HG03108 (cell line): ENCODE data around the gene NCCRP1.
A peak's percentile ranks its signal among the peaks of the same experiment; 100 is the strongest.
"Not testable (repeated sequence)": the region's sequence is repeated elsewhere in the genome, so short reads cannot be mapped to it uniquely, and the experiment has no call there.

Experiments used
- ATAC-seq: cut with Tn5 transposase; IDR thresholded peaks from one replicate; pipeline ENCODE4 v1.9.1; 2021; ENCODE audit warnings: moderate library complexity; ENCODE audit not compliant: unreplicated experiment

NCCRP1 gene

DNA sequence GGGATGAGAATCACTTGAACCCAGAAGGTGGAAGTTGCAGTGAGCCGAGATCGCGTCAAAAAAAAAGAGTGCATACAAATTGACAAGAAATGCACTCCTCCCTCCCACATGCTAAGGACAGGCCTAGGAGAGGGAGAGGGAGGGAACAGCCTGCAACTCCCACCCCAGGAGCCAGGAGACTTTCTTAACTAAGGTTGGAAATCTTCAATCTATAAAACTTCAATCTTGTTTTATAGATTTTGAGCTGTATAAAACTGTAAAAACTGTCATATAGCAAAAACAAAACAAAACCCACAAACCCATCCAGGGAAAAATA, 8.6 kb downstream of the NCCRP1 start:
- no peak for ATAC-seq

DNA sequence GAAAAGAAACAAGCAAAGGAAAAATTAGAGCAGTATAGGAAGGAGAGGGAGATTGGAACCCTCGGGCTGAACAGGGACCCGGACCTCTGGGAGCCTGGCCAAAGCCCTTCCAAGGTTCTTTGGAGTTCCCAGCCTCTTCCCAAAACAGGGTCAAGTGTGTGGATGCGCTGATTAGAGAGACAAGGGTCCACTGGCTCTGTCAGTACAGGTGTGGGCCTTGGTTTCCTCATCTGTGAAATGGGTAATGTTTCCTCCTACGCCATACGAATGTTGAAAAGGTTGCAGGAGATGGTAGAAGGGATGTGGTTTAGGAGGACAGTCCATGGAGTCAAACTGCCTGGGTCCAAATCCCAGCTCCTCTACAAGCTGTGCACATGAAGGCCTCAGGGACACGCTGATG, 9.4 kb downstream of the NCCRP1 start:
- ATAC-seq = no peak

DNA sequence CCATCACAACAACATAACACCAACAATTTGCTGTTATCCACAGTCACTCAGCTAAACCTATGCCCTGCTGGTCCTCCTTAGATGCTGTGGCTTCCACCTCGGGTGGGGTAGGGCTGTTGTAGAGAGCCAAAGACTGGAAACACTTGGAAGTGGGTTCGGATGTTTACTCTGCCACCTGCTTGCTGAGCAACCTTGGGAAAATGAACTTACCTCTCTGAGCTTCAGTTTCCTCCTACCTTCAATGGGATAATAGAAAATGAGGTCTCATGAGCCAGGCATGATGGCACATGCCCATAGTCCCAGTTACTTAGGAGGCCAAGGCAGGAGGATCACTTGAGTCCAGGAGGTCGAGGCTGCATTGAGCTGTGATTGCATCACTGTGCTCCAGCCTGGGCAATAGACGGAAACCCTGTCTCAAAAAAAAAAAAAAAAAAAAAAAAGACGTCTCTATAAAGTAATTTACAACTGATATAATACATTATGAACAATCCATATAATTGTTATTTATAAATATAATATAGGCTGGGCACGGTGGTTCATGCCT, 10.6 kb downstream of the NCCRP1 start:
- ATAC-seq = no peak

DNA sequence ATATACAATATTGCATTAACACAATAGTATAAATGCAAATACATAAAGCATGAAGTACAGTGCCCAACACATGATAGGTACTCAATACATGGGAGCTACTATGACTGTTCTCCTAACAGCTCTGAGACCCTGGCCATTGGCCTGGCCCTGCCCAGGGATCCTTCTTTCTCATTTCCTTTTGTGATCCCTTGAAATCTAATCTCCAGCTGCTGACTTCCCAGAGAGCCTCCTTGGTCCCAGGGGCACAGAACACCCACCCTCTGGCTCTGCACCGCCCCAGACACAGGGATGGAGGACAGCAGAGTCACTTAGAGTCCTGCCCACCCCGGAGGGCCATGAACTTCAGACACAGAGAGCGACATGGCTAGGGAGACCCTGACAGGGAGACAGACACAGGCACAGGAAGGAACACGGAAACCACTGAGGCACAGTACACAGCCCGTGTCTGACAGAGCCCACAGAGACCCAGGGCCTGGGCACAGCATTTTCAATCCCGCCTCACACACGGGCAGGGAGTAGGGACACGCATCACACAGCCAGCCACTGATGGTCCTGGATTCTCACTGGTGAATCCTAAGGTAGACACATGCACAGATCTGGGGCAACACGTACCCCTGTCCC, 11.5 kb downstream of the NCCRP1 start:
- ATAC-seq = no peak

DNA sequence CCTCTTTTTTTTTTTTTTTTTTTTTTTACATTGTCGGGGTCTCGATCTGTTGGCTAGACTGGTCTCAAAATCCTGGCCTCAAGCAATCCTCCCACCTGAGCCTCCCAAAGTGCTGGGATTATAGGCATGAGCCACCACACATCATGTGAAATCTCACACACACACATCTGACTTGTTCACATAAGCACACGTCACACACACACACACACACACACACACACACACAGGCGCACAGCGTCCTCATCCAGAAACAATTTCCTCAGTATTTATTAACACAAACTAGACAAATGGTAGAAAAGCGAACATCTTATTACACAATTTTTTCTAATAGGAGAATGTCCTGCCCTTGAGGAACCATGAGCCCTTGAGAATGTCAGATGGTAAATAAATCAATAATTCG, 12.4 kb downstream of the NCCRP1 start:
- ATAC-seq = no peak

DNA sequence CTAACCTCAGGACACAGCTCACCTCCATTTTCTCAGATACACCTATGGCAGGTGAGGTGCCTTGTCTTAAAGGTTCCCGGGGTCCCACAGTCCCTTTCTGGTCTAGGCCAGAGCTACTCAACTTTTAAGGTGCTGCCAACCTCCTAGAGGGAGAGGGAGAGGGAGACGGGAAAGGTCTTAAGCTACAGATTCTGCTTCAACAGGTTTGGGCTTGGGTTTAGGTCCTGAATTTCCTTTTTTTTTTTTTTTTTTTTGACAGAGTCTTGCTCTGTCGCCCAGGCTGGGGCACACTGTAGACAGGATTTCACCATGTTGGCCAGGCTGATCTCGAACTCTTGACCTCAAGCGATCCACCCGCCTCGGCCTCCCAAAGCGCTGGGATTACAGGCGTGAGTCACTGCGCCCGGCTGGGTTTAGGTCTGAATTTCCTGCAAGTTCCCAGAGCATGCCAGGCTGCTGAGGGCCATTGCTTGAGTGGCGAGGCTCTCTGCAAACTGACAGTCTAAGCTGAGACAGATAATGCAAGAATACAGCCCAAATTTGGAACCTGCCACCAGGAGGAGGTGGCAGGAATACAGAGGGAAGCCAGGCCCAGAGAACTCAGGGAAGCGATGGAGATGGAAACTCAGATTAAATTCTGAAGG, 15.1 kb downstream of the NCCRP1 start:
- no peak for ATAC-seq

DNA sequence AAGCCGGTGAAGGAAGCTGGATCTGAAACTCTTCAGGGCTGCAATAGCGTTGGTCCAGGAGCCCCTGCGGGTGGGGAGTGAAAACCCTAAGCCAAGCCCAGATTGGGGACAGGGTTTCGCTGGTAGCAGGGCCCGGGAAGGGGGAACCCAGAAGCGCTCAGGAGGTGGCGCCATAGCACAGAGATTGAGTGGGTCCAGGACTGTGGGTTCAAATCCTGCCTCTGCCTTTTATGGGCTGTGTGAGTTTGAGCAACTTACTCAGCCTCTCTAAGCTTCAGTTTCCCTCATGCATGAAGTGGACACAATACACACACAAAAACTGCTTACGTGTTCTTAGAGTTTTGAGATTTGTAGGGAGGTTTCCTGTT, 15.6 kb downstream of the NCCRP1 start:
- no peak for ATAC-seq

DNA sequence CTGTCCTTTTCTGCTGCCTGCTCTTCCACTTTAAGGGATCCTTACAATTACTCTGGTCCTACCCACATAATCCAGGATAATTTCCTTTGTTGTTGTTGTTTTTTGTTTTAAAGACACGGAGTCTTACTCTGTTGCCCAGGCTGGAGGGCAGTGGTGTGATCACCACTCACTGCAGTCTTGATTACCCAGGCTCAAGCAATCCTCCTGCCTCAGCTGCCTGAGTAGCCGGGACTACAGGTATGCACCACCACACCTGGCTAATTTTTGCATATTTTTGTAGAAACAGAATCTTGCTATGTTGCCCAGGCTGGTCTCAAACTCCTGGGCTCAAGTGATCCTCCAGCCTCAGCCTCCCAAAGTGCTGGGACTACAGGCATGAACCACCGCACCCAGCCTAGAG, 18.6 kb downstream of the NCCRP1 start:
- ATAC-seq = not testable (repeated sequence)

DNA sequence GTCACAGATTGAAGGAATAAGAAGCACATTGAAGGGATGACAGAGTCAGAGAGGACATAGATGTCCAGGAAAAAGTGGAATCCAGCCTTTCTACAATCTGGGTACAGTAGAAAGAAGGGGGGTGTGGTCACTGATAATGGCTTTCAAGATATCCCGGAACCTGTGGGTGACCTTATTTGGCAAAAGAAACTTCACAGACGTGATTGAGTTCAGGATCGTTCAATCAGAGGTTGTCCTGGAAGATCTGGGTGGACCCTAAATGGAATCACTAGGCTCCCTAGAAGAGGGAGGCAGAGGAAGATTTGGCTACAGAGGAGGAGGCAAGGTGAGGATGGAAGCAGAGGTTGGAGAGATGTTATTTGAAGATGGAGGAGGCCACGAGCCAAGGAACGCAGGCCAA, 20.3 kb downstream of the NCCRP1 start:
- no peak for ATAC-seq

DNA sequence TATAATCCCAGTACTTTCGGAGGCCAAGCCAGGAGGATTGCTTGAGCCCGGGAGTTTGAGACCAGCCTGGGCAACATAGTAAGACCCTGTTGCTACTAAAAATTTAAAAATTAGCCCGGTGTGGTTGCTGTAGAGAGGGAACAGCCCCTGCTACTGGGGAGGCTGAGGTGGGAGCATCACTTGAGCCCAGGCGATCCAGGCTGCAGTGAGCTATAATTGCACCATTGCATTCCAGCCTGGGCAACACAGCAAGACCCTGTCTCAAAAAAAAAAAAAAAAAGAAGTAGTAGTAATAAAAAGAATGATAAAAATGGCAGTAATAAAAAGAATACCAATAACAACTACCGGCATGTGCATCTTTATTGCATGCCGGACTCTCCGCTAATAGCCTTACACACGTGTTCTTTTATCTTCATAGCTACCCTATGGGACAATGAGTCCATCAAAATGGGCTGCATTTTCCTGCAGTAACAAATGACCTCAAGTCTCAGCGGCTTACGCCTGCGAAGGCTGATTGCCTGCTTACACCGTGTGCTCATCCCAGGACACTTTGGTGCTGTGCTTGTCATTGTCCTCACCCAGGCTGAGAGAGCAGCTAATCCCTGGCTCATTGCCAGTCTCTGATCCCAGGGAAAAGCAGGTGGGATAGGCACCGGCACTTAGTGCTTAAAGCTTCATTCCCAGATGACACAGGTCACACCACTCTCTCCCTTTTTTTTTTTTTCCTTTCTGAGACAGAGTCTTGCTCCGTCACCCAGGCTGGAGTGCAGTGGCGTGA, 21.7 kb downstream of the NCCRP1 start:
- no peak for ATAC-seq

DNA sequence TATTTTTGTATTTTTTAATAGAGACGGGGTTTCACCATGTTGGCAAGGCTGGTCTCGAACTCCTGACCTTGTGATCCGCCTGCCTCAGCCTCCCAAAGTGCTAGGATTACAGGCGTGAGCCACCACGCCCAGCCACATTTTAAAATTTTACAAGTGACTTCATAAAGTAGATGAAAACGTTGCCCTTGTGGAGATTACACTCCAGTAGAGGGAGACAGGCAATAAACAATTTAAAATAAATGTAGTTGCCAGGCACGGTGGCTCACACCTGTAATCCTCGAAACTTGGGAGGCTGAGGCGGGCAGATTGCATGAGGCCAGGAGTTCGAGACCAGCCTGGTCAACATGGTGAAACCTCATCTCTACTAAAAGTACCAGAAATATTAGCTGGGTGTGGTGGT, 22.3 kb downstream of the NCCRP1 start:
- not testable (repeated sequence) for ATAC-seq

DNA sequence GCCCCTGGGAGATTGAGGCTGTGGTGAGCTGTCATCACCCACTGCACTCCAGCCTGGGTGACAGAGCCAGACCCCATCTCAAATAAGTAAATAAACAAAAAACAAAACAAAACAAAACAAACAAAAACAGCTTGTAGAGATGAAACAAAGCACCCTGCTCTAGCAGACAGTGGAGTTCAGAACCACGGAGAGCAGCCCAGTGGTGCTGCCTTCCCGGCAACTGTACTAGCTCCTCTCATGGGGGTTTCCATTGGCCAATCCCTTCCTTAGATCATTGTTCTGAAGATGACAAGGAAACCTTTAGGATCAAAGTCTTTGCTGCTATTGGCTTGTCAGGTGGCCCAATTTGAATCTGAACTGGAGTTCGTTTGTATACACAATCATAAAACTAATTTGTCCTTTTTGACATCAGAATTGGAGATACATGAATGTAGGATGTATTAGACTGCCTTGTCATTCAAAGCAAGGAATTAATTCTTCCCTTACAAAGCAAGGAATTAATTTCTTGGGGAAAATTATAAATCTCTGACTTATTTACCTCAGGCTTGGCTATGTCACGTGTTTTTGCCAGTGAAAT, 27.0 kb downstream of the NCCRP1 start:
- ATAC-seq = no peak

DNA sequence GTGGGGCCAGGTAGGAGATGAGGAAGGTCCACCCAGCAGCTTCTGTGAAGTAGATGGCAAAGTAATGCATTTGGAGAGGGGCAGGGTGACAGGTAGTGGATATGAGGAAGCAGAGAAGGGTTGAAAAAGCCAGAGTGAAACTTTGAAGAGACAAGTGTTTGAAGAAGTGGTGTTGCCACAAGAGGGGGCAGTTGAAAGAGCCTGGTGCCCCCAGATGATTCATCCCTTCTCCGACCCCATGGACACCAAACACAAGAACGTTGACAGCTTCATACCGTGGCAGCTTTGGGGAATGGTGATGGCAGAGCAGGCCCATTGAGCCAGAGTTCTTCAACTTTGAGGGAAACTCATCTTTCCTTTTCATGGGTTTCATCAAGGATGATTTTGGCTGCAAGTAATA, 28.1 kb downstream of the NCCRP1 start:
- no peak for ATAC-seq

DNA sequence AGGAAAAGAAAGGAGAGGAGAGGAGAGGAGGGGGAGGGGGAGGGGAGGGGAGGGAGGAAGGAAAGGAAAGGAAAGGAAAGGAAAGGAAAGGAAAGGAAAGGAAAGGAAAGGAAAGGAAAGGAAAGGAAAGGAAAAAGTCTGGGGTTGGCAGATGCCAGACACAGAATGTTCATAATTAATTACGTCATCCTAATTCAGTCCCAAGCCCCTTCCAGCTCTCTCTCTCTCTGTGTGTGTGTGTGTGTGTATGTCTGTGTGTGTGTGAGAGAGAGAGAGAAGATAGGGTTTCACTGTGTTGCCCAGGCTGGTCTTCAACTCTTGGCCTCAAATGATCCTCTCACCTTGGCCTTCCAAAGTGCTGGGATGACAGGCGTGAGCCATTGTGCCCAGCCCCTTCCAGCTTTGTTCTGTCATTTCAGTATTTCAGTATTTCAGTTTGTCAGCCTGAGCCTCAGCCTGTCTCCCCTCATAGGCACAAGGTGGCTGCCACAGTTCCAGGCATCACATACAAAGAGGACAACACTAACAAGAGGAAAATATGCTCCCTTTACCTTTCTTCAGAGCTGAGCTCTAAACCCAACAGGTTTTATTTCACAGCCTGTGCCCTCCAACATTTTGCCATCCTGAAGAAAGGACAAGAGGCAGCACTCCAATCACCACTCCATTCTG, 33.5 kb downstream of the NCCRP1 start:
- ATAC-seq = no peak

DNA sequence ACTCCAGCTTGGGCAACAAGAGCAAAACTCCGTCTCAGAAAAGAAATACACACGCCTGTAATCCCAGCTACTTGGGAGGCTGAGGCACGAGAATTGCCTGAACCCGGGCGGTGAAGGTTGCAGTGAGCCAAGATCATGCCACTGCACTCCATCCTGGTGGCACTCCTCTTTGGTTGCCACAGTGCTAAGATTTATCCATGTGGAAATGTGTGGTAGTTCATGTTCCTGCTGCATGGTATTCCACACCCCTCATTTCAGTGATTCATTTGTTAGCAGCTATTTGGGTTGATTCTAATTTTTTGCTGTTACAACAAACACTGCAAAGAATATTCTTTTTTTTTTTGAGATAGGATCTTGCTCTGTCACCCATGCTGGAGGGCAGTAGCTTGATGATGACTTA, 35.9 kb downstream of the NCCRP1 start:
- ATAC-seq = no peak

DNA sequence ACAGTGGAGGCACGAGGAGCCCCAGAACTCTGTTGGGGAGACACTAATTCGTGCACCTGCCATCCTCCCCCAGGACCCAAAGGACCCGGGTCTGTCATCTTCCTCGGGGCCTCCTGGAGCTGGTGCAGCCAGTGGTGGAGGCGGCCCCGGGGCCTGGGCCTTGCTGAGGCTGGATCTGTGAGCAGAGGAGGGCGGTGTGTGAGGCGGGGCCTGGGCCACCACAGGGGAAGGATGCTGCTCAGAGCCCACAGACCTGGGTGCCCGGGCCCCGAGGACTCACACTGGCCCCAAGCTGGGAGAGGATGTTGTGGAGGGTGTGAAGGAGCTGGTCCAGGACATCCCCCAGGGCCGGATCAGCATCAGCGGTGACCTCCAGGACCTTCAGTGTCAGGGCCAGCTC, 39.8 kb downstream of the NCCRP1 start:
- no peak for ATAC-seq

DNA sequence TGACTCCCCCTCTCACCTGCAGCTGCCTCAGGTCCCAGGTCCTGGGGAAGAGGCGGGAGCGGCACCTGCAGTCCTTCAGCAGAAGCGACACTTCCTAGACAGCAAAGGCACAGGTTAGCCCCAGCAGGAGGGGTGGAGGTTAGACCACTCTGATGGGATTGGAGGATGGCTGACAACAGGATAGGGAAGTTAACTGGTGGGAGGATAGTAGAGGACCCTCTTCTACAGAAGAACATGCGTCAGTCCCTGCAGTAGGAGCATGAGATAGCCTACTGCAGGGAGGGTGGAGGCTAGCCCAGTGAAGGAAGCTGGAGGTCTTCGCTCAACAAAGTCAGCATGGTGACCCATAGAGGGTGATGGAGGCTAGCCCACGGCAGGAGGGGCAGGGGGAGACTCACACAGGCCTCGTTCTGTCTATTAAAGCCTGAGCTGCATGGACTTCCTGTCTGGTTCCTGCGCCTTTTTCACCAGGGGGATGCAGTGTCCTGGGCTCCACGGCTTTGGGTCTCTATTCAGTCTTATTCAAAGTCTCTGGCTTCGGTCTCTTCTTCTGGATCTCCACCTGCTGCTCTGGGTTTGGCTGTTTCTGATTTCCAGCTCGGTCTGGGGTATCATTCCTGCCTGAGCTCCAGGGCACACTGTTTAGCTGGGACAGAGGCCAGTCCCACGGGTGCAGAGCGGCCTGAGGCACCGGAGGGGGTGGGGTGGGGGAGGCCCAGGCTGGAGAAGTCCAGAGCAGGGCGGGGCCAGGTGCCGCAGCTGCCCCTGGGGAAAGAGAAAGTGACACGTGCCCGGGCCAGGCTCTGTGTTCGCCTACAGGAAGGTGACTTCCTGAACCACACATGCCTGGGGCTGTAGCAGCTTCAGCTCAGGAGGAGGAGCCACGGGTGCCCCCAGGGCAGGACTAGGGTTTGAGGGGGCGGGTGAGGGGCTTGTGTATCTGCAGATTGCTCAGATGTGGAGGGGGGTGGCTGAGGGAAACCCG, 40.7 kb downstream of the NCCRP1 start:
- ATAC-seq = peak; percentile 93

DNA sequence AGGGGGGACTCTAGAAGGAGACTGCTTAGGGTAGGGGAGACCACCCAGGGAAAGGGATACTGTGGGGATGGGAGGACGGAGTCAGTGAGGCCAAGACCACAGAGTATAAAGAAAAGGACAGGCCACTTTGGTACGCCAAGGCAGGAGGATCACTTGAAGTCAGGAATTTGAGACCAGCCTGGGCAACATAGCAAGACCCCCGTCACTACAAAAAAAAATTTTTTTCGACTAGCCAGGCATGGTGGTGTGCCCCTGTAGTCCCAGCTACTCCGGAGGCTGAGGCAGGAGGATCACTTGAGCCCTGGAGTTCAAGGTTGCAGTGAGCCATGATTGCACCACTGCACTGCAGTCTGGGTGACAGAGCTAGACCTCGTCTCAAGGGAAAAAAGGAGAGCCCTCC, 41.4 kb downstream of the NCCRP1 start:
- no peak for ATAC-seq

DNA sequence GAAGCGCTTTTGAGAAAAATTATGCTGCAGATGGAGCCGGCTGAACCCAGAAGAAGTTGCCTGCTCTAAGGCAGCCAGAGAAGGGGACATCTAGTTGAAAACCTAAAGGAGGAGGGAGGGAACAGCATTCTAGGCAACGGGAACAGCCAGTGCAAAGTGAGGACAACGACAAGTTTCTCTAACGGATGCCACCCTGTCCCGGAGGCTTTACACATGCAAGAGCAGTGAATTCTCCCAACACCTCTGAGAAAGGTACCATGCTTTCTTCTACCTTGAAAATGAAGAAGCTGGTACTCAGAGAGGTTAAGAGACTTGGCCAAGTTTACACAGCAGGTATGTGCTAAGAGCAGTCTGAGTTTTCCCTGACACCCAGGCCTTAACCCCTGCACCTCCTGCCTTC, 42.2 kb downstream of the NCCRP1 start:
- ATAC-seq = no peak

DNA sequence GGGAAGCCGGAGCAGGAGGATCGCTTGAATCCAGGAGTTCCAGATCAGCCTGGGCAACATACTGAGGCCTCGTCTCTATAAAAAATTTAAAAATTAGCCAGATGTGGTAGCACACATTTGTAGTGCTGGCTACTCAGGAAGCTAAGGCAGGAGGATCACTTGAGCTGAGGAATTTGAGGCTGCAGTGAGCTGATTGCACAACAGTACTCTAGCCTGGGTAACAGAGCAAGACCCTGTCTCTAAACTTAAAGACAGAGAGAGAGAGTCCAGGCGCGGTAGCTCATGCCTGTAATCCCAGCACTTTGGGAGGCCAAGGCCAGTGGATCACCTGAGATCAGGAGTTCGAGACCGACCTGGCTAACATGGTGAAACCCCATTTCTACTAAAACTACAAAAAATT, 43.7 kb downstream of the NCCRP1 start:
- ATAC-seq = no peak
